ENCODE results near the gene C11orf86. TPM values are rescaled to one million over a fixed set of nuclear protein-coding genes. Genes with fewer than 3 reads are reported as not detected.

Gene C11orf86
- total and polyA plus RNA-seq, 2 of the 8 experiments (the other 6 are each of a cell fraction or from before 2014, with no cell fraction given) = 0.91 to 0.97 TPM

DNA sequence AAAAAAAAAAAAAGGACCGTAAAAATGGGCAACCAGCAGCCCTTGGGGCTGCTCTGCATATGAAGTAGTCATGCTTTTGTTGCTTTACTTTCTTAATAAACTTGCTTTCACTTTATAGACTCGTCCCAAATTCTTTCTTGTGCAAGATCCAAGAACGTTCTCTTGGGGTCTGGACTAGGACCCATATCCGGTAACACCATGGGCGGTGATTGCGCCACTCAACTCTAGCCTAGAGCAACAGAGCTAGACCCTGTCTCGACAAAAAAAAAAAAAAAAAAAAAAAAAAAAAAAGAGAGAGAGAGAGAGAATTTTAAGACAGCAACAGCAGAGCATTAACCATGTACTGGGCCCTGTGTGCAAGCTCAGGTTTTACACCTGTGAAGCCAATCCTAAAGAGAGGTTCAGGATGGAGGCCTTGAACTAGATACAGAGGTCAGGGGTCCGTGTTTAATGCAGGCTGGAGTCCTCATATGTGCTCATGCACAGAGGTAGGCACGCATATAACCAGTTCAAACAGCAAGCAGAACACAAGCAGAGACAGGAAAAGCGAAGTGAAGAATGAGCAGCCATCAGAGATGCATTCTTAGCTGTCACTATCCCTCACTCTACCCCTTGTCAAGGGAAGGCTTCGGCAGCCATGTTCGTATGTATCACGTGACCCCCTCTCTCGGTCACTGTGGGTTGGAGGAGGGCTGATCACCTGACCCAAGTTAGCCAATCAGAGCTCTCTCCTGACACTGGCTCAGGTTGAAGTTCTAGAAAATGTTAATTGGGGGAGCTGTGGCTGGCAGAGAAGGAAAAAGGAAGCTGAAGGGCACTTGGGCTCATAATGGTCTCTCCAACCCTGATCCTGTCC, 31.2 kb downstream of the C11orf86 start:
- Histone ChIP-seq H2BK15ac (ENCODE audit: low read length) (0 out of 2 replicates have a peak overlapping the region, but pooled peaks have one; percentile 36), H3K14ac (ENCODE audit: insufficient read length) (no peak overlapping the region), H3K18ac (ENCODE audit: extremely low read depth, low read length) (peak overlapping the region; percentile 76), H2AFZ (ENCODE audit: low read length) (peak overlapping the region; percentile 86), H3K4me3 (ENCODE audit: extremely low read depth in 1 of 4, insufficient read depth in 2 of 4, low read depth in 3 of 4, low read length in 4 of 4) (no peak overlapping the region), H3K9ac (replicated peaks in 1 of 4; ENCODE audit: extremely low read depth in 1 of 4, low read depth in 3 of 4, low read length in 3 of 4) (no peak overlapping the region; a peak in 1 of 7 replicates), H3K56ac (replicated peaks; ENCODE audit: insufficient read length, low read depth, low read length) (no peak overlapping the region), H3K27ac (ENCODE audit: low read depth, low read length) (no peak overlapping the region), H3K79me2 (ENCODE audit: control insufficient read depth in 1 of 2, insufficient read depth in 2 of 2, low read length in 2 of 2) (no peaks in the 10 kb centered on the region), H3K79me1 (ENCODE audit: low read depth, low read length) (no peaks in the 10 kb centered on the region), H3K36me3 (ENCODE audit: control insufficient read depth in 2 of 4, insufficient read depth in 4 of 4, low read length in 3 of 4) (no peaks in the 10 kb centered on the region), H3K23me2 (ENCODE audit: low read depth, low read length) (peaks cover 3% of the 10 kb centered on the region; the same call in 1 of the 2 replicates), H3K4ac (replicated peaks; ENCODE audit: insufficient read length, low read depth, low read length) (peak overlapping the region; percentile 34), H3K27me3 (replicated peaks in 1 of 4; ENCODE audit: control insufficient read depth in 3 of 4, extremely low read depth in 1 of 4, insufficient read depth in 3 of 4, low read length in 3 of 4) (no peaks in the 10 kb centered on the region), H3K9me3 (ENCODE audit: insufficient read depth in 2 of 2, low read depth in 1 of 2, low read length in 1 of 2) (no peaks in the 10 kb centered on the region), H4K5ac (ENCODE audit: insufficient read length, low read depth, low read length) (peak overlapping the region; percentile 16), H2BK120ac (replicated peaks; ENCODE audit: low read depth, low read length) (no peak overlapping the region), H3K4me2 (ENCODE audit: insufficient read depth in 1 of 2, low read depth in 2 of 2, low read length in 2 of 2) (peak overlapping the region; percentile 15 to 70; a peak in 3 of 4 replicates), H2BK5ac (ENCODE audit: low read depth, low read length) (peak overlapping the region; percentile 73), H2BK12ac (ENCODE audit: low read depth, low read length) (peak overlapping the region; percentile 51; the same call in 1 of the 2 replicates), H2AK5ac (ENCODE audit: low read depth, low read length) (0 out of 2 replicates have a peak overlapping the region, but pooled peaks have one; percentile 17), H3K23ac (ENCODE audit: insufficient read length) (no peak overlapping the region), H3K4me1 (replicated peaks in 1 of 4; ENCODE audit: control insufficient read depth in 3 of 4, insufficient read depth in 4 of 4, low read length in 3 of 4) (peaks cover 7 to 17% (median 12%) of the 10 kb centered on the region in 4 experiments), H4K91ac (replicated peaks; ENCODE audit: insufficient read length, low read length) (peak overlapping the region; percentile 25), H2BK20ac (ENCODE audit: low read length) (no peak overlapping the region), H4K20me1 (replicated peaks in 1 of 2; ENCODE audit: control insufficient read depth in 1 of 2, insufficient read depth in 2 of 2, low read length in 2 of 2) (no peaks in the 10 kb centered on the region), H4K8ac (ENCODE audit: extremely low read depth, insufficient read depth, low read length) (peak overlapping the region; percentile 93; the same call in 1 of the 2 replicates)
- peak; percentile 68 for FAIRE-seq
- CTCF ChIA-PET (ENCODE audit: partially characterized antibody) = interaction anchor here (0.7 to 2.3 kb wide), 6 partner anchors 9 to 154 kb away, joined by 3 to 10 read pairs (median 4); no protein-coding TSS in a partner anchor
- WGBS, 2 experiments (ENCODE audit: extremely low coverage in 1 of 2, insufficient coverage in 1 of 2, insufficient read length in 1 of 2, insufficient replicate concordance in 2 of 2, low coverage in 1 of 2, low lambda C conversion rate in 2 of 2, missing lambda C conversion rate in 1 of 2) = 89% methylated on average over 13 of the region's 14 CpGs; no CpG with 5 or more reads in 1 of the 2 experiments
- POLR2A ChIA-PET (ENCODE audit: partially characterized antibody) = interaction anchor here (1.3 to 1.9 kb wide), 3 partner anchors 9 to 17 kb away, joined by 4 to 5 read pairs (median 4); no protein-coding TSS in a partner anchor
- DNase-seq (ENCODE audit: low read depth in 1 of 2, low spot score in 2 of 2) = peak in 1 of 2 experiments; percentile 80
- TF ChIP-seq SP2 (IDR thresholded peaks at IDR 0.05; ENCODE audit: low read length) (no peak), POLR2A (IDR thresholded peaks at IDR 0.05; ENCODE audit: control extremely low read depth in 1 of 2, low read depth in 2 of 2, low read length in 2 of 2) (peak in 1 of 2 experiments; percentile 42; a peak in 1 of 3 replicates), JUND (IDR thresholded peaks at IDR 0.05; ENCODE audit: low read length) (no peak), NRF1 (IDR thresholded peaks at IDR 0.05; ENCODE audit: low read depth, low read length) (no peak), SP1 (IDR thresholded peaks at IDR 0.05; ENCODE audit: low read depth, low read length) (0 out of 2 replicates have a peak, but pooled peaks have one; percentile 36), KDM1A (IDR thresholded peaks at IDR 0.05; ENCODE audit: borderline replicate concordance, low read length) (no peak), SIRT6 (IDR thresholded peaks at IDR 0.05; ENCODE audit: low read length) (no peak), KDM5A (IDR thresholded peaks at IDR 0.05; ENCODE audit: low read length) (peak; percentile 69; the same call in 1 of the 2 replicates), SP4 (IDR thresholded peaks at IDR 0.05; ENCODE audit: low read length) (peak; percentile 96)
- TF ChIP-seq, protein P1, sequence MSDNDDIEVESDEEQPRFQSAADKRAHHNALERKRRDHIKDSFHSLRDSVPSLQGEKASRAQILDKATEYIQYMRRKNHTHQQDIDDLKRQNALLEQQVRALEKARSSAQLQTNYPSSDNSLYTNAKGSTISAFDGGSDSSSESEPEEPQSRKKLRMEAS (IDR thresholded peaks at IDR 0.05) = peak; percentile 53; the same call in 1 of the 2 replicates
- TF ChIP-seq, protein P2, sequence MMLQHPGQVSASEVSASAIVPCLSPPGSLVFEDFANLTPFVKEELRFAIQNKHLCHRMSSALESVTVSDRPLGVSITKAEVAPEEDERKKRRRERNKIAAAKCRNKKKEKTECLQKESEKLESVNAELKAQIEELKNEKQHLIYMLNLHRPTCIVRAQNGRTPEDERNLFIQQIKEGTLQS (IDR thresholded peaks at IDR 0.05; ENCODE audit: insufficient read depth, low read depth, low read length) = peak; percentile 84
